GM12892 (cell line): ENCODE data around the gene TMTC1.

Source experiments
- POLR2A ChIP-seq: IDR thresholded peaks from 2 replicates; pipeline ENCODE4 v1.6.1; 2011; ENCODE audit warnings: low read depth, low read length, control low read depth
- POLR2AphosphoS5 ChIP-seq: IDR thresholded peaks from 2 replicates; pipeline ENCODE4 v1.6.1; 2011; ENCODE audit warnings: low read depth, low read length, control low read depth
- TAF1 ChIP-seq: IDR thresholded peaks from 2 replicates; pipeline ENCODE4 v1.6.1; 2011; ENCODE audit warnings: low read depth, mild to moderate bottlenecking, control low read depth, low read length, borderline replicate concordance

GRCh38 chr12:29743077-29743476 lies 40.7 kb downstream of the TMTC1 start:
- no peak for TF ChIP-seq POLR2A
- TF ChIP-seq POLR2AphosphoS5: no peak
- no peak for TF ChIP-seq TAF1
